Suppressor macrophage treated with lipopolysaccharide for 4 hours (primary cell): ENCODE data around the gene ZFAND2B.

Experiments
- DNase-seq: peaks from one replicate; pipeline ENCODE4 v3.0.0-alpha.2; 2020

Gene ZFAND2B, protein sequence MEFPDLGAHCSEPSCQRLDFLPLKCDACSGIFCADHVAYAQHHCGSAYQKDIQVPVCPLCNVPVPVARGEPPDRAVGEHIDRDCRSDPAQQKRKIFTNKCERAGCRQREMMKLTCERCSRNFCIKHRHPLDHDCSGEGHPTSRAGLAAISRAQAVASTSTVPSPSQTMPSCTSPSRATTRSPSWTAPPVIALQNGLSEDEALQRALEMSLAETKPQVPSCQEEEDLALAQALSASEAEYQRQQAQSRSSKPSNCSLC

DNA sequence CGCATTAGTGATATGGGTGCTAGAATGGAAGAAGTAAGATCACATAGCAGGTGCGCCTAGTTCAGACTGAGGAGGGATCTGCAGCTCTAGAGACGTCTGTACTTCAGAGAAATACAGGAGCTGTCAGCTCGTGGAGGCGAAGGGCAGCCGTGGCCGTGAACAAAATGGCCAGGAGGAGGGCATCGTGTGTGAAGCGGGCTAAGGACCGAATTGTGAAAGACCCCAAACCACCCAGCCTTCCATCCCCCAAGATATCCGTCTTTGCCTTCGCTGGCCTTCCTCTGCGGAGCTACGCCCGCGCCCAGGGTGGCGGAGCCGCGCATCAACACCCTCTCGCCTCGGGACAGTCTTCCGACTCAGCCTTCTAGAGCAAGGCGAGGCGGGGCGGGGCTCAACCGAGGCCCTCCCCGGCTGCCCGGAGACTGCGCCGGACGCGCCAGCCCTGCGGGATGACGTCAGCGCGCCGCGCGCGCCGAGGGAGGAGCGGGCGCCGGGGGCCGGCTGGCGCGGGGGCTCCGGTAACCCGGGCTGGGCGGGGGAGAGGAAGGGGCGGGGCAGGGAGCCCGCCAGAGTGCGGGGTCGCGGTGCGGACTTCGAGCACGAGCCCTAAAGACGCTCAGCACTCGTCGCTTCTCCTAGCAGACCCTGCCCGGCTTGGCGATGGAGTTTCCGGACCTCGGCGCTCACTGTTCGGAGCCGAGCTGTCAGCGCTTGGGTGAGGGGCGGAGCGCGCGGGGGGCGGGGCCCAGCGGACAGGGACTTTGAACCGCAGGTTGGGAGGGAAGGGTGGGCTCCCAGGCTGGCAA is at the start of gene ZFAND2B:
Gene ZFAND2B, plus strand, starts transcription at position 455 of the 806 bp plus-strand sequence. Its CDS starts 206 bp downstream, at position 661.
- peak; percentile 97 for DNase-seq

DNA sequence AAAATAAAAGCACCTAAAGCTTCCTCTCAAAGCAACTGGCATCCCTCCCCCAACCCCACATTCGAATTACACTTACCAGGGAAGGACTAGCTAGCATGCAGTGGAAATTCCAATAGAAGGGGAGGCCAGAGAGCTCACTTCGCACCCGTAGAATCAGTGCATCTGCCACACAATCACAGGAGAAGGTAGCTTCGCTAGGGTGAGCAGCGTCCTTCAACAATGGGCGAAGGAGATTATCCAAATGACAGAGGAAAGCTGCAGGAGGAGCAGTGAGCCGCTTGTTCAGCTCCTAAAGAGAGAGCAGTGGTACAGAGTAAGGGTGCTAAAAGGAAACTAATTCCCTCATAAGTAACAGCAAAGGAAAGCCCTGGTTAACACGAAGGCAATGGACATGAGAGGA is 49.2 kb upstream of the ZFAND2B start:
- DNase-seq: no peak

DNA sequence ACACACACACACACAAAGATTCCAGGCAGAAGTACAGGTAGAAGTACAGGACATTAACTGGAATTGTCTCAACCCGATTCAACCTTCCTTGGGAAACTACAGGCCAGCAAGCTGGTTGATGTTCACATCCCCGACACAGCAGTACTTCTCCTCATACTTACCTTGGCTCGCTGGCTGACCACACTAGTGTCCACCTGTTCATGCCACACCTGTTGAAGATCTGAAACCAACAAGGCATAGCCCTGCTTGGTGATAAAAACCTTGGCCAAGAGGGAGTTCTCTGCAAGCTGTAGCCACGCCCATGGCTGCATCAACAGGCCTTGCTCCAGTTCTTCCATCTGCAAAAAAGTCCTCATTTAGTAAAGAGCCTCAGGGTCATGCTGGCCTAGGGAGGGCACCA is 48.6 kb upstream of the ZFAND2B start:
- no peak for DNase-seq

DNA sequence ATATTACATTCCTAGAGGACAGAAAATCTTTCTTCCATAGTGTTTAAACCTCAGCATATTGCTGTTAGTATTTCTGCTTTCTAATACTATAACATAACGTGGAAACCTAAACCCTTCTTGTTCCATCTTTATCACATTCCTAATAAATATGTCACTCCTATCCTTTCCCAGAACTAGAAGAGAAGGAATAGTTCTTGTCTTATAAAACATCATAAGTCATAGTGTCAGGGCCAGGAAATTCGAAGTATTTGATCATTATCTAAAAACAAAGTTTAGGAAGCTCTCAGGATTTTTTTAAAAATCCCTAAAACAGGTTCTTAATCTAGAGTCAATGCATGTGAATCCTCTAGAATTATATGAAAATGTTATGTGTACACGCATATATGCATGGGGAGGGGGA is 48.0 kb upstream of the ZFAND2B start:
- DNase-seq: no peak

DNA sequence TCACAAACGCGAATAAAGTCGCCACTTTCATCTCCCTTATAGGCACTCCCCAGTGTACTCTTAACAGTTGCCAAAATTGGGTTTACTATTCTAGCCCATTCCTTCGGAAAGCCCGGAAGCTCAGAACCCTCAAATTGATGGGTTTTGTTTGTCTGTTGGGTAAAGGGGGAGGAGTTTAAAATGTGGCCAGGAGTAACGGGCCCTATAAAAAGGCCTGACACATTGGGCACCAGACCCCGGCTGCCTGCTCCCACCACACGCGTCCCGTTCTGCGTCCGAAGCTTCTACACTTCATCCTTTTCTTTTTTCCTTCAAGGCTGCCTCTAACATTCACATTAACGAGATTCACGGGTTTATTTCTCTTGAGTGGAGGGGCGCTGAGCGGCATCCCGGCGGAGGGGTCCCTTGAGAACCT is 46.8 kb upstream of the ZFAND2B start:
- no peak for DNase-seq

DNA sequence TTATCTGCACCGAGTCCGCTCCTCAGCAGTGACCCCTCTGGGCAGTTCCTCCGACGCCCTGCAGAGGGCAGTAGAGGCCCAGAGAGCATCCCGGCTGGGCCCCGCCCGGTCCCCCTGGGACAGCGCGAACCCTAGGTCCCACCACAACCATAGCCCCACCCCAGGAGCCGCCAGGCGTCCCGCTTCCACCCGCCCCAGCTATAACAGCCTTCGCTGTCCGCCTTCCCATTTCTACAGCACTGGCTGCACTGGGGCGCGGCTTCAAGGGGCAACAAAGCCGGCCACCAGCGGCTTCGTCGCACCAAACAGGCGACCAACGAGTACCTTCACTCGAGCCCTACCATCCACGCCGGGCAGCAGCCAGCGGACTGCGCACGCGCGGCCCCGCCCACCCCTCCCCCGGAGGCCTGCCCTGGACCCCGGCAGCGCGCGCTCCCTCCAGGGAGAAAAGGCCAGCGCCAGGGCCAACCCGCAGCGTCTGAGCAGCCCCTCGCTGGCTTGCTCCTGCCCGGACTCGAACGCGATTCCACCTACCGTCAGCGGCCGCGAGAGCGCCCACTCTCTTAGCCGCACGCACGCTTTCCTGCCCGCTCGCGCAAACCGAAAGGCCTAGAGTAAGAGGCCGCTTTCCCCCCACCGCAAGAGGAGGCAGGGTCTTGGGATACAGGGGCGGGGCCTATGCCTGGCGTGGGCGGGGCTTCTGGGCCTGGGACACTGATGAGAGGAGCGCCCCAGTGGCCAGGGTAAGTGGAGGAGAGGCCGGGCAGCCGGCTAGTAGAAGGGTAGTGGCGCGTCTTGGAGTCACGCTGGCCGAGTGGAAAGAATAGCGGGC is 46.2 kb upstream of the ZFAND2B start, which contains the start of gene NHEJ1:
Gene NHEJ1, minus strand, starts transcription at position 630 of the 832 bp plus-strand sequence. CDS start 2,453 bp downstream, outside the sequence.
- DNase-seq: peak; percentile 97

DNA sequence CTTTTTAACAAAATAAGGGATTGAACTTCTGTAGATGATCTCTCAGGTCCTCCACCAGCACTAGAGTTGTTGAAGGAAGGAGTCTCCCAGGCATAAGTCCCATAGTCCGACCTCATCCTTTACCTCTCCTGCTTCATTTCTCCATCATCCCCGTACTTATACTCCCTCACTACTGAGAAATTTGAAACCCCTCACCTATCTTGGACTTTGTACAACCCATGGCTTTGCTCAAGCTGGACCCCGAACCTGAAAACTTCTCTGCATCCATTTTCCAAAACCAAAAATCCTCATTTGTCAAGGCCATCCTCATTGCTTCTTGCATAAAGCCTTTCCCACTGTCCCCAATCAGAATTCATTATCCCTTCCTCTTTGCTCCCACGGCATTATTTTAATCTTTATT is 45.5 kb upstream of the ZFAND2B start:
- no peak for DNase-seq

DNA sequence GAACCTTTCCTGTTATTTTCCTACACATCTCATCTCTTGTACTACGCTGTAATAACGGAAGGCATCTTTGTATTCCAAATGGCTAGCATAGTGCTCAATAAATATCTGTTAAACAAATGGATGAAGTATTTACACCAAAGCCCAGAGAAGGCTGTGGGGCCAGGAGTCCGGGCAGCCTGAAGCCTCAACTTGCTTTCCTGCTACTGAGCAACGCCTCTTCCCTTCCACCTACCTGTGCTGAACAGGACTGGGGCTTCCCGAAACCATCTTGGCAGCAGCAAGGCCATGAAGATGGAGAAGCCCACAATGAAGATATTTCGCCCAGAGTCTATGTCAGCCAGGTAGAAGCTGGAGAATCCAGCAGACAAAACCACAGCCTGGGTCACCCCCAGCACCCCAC is 43.4 kb upstream of the ZFAND2B start:
- DNase-seq: no peak

DNA sequence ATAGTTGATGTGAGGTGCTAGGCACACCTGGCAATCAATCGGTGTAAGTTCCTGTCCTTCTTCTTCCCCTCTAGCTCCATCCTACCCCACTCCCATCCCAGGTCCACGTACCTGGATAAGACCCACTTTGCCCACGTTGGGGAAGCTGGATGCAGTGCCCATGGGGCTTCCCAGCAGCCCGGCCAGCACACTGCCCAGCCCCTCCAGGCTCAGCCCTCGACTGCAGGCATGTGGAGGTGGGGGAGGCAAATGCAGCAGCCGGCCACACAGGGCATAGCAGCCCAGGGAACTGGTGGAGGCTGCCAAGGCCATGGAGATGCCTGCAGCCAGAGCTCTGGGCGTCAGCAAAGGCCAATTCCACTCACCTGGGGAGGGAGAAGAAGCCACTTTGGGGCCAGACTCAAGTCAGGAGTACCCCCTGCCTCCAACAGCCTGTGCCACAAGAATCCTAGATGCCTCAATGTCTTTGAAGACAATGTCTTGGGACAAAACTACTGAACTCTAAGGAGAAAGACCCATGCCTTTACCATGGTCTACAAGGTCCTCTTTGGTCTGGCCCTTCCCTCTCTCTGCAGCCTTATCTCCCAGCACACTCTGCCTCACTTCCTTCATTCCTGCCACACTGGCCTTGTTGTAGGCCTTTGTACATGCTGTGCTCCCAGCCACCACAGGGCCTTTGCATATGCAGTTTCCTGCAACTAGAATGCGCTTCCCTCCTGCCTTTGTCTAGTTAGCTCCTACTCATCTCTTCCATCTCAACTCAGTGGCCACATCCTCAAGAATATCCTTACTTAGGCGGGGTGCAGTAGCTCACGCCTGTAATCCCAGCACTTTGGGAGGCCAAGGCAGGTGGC is 41.3 kb upstream of the ZFAND2B start:
- DNase-seq: no peak

DNA sequence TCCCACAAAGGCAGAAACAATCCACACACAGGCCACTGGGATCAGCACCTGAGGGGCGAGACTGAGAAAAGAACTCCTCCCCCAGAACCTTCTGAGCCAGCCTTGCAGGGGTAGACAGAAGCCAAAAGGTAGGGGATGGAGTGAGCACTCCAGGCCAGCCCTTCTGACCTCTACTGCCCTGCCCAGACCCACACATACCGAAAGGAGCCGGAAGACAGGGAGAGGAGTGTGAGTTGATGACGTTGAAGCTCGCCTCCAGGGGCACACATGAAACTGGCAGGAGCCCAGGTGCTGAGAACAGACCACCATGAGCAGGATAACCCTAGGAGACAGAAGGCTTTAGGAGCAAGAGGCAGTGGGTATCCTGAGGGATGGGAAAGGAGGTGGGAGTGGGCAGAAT is 38.6 kb upstream of the ZFAND2B start:
- no peak for DNase-seq

DNA sequence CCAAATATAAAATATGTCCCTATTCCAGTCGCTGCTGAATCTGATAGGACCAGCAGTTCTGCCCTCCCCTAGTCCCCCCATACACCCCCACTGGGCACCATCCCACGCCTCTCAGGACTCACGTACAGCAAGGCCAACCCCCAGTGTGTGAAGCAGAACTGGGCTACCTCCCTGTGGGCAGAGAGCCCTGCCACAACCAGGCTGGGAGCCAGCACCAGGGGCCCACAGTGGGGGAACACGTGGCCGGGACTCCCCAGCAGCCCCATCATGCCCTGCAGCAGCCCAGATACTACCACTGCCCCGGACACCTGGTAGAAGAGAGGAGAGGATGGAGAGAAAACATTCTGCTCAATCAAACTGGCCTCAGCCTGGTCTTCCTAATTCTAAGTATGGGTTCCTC is 38.1 kb upstream of the ZFAND2B start:
- DNase-seq: no peak

DNA sequence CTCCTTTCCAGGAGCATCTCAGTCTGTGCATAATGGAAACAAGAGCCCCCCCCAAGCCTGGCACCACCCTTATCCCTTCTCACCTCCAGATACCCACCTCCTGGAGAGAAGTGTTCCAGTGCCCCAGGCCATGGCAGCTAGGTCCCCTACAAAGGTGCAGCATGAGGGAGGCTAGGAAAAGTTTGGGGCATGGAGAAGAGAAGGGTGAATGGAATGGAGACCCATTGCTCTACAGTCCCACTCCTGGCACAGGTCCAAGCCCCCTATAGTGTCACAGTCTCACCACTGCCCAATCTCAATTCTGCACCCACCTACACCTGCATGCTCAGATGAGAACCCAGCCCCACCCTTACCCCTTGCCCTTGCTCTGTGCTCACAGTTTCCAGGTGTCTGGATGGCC is 37.6 kb upstream of the ZFAND2B start:
- DNase-seq: no peak

DNA sequence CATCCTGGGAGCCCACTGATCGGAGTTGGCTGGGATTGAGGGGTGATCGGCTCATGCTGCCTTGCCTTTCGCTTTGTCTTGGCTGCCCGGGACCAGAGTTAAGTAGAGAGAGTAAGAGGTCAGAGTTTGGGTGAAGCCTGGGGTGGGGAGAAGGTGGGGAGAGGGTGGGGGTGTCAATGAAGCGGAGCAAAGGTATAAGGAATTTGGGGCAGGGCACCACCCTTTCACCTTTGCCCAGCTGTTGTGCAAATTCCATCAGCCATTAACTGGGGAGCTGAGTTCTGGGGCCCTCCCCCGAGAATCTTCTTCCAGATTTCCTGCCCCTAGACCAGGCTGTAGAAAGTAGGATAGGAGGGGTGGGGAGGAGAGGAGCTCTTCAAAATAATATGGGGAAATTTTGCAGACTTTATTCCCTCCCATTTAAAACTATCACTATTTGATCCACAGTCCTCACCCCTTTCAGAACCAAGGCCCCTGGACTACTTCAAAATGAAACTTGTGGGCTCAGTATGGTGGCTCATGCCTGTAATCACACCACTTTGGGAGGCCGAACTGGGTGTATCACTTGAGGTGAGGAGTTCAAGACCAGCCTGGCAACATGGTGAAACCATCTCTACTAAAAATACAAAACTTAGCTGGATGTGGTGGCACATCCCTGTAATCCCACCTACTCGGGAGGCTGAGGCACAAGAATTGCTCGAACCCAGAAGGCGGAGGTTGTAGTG is 36.5 kb upstream of the ZFAND2B start, which contains the start of gene SLC23A3:
Gene SLC23A3, minus strand, starts transcription at position 100 of the 725 bp plus-strand sequence. Its CDS starts 45 bp downstream, at position 55.
- DNase-seq: no peak

DNA sequence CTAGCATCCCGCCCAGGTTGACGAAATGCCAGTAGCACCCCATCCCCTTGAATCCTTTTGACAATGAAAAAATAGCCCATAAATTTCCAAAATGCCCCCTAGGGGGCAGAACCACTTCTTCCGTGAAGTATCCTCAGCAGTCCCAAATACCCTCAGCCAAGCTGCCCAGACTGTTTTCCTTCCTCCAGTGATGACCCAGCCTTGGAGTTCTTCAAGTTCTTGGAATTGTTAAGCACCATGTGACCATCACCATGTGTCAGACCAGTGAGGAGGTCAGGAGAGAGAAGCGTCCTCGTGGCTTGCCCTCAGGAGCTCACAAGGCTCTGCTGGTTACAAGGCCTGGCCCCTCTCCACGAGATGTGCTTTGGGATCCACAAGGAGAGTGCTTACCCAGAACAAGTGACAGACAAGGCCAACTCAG is 35.3 kb upstream of the ZFAND2B start:
- DNase-seq: peak; percentile 66

DNA sequence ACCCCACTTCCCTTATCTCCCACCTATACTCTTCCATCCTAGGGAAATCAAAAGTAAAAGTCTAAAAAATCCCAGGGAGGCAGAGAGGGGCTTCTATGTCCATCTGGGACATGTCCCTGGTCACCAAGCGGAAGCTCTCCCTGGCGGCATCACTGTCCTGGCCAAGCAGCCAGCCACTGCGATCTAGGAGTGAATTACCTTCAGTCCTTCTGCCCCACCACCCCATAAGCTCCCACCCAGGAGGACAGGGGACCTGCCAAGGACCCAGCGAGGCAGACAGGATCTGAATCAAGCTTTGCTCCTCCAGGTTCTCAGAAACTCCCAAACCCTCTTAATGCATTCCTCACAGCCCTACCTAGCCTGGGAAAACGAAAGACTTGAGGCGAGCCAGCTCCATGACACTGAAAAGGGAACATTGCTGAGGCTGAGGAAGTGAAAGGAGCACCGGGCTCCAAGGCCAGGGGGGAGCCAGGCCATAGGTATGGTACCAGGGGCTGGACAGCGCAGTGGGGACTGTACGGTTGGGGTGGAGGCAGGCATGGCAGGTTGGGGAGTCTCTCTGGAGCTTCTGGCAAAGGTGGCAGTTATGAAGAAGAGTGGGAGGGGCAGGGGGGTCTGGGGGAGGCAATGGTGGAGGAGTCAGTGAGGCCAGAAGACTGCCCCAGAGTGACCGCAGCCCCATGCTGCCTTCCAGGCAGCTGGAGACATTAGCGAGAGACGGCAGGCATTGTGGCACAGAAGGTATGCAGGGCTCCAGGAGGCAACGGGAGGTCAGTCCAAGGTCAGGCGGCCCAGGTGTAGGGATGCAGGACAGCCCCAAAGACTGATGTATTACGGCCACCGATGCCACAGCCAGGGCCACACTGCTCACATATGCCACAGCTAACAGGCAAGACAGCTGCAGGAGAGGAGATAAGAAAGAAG is 34.1 kb upstream of the ZFAND2B start:
- DNase-seq: no peak

DNA sequence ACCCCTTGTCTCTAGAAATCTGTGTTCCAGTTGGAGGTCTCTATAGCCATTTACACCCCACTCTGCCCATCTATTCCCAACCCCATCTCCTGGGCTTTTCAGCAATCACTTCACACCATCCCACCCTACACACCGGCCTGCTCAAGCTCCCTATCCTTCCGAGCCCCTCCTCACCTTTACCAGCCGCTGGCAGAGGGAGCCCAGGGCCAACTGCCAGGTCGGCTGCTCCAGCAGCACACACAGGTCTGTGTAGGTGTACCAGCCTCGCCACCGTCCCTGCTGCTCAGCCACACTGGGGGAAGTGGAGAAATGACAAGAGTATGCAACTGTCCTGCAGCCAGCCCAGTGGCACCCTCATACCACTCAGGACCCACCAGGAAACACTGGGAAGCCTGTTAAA is 33.4 kb upstream of the ZFAND2B start:
- no peak for DNase-seq

DNA sequence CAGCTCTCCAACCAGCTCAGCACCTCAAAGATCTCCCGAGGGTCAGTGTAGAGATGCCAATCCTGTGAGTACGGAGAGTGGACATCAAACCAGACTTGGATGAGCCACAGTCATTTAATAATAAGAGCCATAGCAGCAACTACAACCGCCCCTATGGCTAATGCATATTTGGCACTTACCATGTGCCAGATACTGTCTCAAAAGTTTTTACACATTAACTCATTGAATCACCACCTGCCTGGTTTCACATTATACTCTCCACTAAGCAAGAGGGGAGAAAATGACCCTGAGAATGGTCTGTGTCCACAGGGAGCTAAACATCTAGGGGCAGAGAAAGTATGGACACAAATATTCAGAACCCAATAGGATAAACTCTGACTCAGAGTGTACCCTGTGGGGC is 32.4 kb upstream of the ZFAND2B start:
- no peak for DNase-seq

DNA sequence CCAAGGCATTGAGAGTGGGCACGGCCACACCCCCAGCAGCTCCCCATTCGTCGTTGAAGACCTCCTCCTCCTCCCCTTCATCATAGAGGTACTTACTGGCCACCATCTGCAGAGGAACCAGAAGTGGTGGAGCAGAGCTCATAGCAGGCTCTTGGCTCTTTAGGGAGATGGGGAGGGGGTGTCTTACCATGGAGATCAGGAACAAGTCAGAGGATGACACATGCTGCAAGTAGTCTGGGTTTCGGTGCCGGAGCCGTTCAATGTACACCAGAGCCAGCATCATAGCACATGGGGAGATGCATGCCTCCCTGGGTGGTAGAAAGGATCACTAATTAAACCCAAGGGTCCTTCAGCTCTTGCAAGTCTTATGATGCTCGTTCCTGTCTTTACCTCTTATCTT is 31.8 kb upstream of the ZFAND2B start:
- no peak for DNase-seq

DNA sequence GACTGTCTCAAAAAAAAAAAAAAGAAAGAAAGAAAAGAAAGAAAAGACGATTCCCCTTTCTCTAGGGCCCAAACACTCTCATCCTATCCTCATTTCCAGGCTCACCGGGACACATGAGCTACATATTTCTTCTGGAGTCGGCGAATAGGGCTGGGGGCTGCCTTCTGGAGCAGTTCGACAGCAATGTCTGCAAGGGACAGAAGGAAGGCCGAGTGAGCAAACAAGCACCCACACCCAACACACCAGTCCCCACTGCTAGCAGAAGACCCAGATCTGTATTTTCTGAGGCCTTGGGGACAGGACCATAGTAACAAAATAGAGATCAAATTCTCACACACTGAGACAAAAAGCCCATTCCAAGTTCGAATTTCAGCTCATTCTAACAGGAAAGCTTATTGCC is 31.1 kb upstream of the ZFAND2B start:
- DNase-seq: no peak
